ENCODE measurements around the gene CADPS.

The CADPS gene

DNA sequence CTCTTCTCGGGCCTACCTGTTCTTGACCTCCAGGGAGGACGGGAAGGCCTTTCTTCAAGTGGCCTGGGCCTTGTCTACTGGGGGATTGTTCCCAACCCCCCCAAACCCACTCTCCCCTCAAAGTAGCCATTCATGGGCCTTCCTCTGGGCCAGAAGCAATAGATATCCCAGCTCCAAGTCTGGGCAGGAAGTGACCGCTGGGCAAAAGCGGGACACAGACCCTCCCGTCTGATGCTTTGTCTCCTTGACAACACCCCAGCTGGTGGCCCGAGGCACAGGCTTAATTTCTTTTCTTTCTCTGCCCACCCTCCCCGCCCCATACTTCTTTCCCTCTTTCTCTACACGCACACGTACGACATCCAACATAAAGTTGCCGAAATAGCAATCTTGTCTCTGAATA, 460.4 kb downstream of the CADPS start:
- no peak for DNase-seq (ENCODE audit: low read depth)
- no peak overlapping the region for H3K4me3 ChIP-seq (ENCODE audit: low read depth, low read length)
- TF ChIP-seq, protein P1, sequence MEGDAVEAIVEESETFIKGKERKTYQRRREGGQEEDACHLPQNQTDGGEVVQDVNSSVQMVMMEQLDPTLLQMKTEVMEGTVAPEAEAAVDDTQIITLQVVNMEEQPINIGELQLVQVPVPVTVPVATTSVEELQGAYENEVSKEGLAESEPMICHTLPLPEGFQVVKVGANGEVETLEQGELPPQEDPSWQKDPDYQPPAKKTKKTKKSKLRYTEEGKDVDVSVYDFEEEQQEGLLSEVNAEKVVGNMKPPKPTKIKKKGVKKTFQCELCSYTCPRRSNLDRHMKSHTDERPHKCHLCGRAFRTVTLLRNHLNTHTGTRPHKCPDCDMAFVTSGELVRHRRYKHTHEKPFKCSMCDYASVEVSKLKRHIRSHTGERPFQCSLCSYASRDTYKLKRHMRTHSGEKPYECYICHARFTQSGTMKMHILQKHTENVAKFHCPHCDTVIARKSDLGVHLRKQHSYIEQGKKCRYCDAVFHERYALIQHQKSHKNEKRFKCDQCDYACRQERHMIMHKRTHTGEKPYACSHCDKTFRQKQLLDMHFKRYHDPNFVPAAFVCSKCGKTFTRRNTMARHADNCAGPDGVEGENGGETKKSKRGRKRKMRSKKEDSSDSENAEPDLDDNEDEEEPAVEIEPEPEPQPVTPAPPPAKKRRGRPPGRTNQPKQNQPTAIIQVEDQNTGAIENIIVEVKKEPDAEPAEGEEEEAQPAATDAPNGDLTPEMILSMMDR (IDR thresholded peaks at IDR 0.05; ENCODE audit: low read depth, low read length, missing control alignments), result no peak

DNA sequence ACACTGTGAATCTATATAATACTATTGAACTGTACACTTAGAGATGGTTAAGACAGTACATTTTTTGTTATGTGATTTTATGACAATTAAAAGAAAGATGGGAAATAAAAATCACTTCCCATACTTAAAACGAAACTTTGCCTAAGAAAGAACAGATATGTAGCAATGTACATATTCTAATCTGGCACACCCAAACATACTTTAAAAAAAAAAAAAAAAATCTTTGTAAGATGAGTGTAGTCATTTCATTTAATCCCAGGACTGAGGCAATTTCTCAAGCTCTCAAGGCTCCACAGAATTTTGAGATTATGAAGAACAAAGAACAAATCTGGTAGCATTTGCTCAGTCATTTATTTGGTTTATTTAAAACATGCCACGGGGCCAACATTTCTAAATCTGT, 461.5 kb downstream of the CADPS start:
- TF ChIP-seq, protein P1 (IDR thresholded peaks at IDR 0.05; ENCODE audit: low read depth, low read length, missing control alignments), result no peak
- DNase-seq (ENCODE audit: low read depth), result no peak
- no peak overlapping the region for H3K4me3 ChIP-seq (ENCODE audit: low read depth, low read length)

DNA sequence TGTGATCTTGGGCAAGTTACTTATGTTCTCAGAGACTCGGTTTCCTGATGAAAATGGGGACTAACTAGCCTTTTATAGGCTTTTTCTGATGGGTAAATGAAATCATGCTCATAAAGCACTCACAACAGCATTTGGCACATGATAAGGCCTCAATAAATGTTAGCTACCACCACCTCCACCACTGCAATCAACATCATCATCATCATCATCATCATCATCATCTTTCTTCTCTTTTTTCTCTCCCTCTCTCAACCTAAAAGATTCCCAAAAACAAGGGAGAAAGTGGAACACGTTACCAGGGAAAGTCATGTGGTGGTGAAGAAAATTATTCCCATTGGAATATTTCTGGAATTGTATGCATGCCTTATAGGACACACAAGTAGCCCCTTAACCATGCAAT, 468.3 kb downstream of the CADPS start:
- TF ChIP-seq, protein P1 (IDR thresholded peaks at IDR 0.05; ENCODE audit: low read depth, low read length, missing control alignments), result no peak
- DNase-seq (ENCODE audit: low read depth), result no peak
- H3K4me3 ChIP-seq (ENCODE audit: low read depth, low read length), result no peak overlapping the region

DNA sequence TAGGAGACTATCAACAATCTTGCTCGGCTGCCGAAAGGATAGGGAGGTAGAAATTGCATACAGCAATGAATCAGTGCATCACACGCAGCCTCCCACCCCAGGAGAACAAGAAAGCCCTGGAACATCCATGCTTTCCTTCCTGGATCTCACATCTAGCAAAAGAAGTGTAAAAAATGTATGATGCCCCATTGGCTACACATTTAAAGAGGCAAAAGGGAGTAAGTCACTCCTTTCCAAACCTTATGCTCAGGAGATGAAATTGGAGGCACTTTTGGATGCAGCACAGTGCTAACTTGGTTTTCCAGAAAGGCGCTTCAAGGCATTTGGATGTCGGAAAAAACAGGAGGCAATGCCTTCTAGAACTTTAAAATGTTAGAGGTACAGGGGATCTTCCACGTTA, 469.6 kb downstream of the CADPS start:
- no peak for DNase-seq (ENCODE audit: low read depth)
- TF ChIP-seq, protein P1 (IDR thresholded peaks at IDR 0.05; ENCODE audit: low read depth, low read length, missing control alignments), result no peak
- H3K4me3 ChIP-seq (ENCODE audit: low read depth, low read length), result no peak overlapping the region

DNA sequence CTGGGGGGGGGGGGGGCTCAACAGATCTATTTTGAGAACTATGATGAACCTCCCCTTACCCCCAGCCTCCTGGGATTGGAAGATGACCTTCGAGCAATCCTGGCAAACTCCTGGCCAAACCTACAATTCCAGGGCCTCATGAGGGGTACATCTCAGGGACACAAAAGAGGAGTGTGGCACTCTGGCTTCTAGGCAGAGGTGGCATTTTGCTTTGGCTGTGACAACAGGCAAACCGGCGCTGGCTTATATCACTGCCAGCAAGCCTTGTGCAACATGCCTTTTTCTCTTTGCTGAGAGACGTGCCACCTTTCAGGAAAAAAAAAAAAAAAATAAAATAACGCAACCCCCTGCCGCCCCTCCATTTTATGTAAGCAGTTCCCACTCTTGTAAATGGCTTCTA, 470.1 kb downstream of the CADPS start:
- no peak for DNase-seq (ENCODE audit: low read depth)
- no peak overlapping the region for H3K4me3 ChIP-seq (ENCODE audit: low read depth, low read length)
- TF ChIP-seq, protein P1 (IDR thresholded peaks at IDR 0.05; ENCODE audit: low read depth, low read length, missing control alignments), result no peak

DNA sequence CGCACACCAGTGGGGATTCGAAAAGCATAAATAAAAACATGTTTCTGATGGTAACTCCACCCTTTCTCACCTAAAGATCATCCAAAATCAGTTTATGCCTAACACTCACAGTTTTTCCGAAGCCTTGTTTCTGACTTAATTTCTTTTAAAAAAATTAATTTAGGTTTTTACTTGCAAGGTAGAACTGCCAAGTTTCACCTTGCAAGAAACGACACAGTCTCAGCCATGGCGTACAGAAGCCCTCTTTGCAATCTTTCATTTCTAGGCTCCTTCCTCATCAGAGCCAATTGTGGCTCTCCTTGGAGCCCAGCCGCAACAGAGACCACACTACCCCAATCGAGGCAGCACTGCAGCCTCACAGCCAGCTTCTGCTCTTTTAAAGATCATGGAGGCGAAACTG, 470.9 kb downstream of the CADPS start:
- no peak overlapping the region for H3K4me3 ChIP-seq (ENCODE audit: low read depth, low read length)
- TF ChIP-seq, protein P1 (IDR thresholded peaks at IDR 0.05; ENCODE audit: low read depth, low read length, missing control alignments), result no peak
- no peak for DNase-seq (ENCODE audit: low read depth)

DNA sequence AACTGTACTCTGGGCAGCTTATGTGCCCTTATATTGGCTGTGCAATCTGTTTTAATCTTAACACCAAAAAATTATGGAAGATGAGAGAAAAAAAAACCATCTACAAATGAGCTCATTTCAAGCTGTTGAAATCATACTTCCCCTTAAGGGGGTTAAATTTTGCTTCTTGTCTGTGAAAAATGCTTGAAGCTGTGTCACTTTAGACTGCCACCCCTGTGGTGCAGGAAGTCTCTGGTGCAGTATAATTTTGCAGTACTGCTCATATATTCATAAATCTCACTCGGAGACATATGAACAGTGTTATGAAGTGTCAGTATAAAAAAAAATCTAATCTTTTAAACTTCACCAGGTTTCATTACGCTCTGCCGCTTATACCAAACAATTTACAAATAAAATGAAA, 471.5 kb downstream of the CADPS start:
- DNase-seq (ENCODE audit: low read depth), result no peak
- TF ChIP-seq, protein P1 (IDR thresholded peaks at IDR 0.05; ENCODE audit: low read depth, low read length, missing control alignments), result no peak
- no peak overlapping the region for H3K4me3 ChIP-seq (ENCODE audit: low read depth, low read length)

Measured in GM12864 (cell line).